A549 (cell line): ENCODE measurements around the gene DSTN. TPM values are rescaled to one million over a fixed set of nuclear protein-coding genes. Genes with fewer than 3 reads are reported as not detected.

ENCODE experiments used
- ATAC-seq, 2 experiments: fragments of 200-7000 bp in 1 of 2; fragments of >200 bp in 1 of 2; cut with Nextera tagmentation in 1 of 2; cut with Tn5 transposase in 1 of 2; 3 replicates each; pipeline versions ENCODE4 v1.8.0 to v1.9.1; 2018 to 2020; ENCODE audit warnings: mild to moderate bottlenecking in 1 of 2, moderate library complexity in 1 of 2
- CTCF ChIA-PET: fragments of 300-600 bp; sonication (Branson Sonifier 250); formaldehyde crosslinking; extraction: SDS; loops from one replicate; lab custom pipeline; 2021; ENCODE audit warnings: antibody characterized with exemption, inconsistent platforms; lab: Yijun Ruan, JAX
- POLR2A ChIA-PET: fragments of 350-600 bp; formaldehyde crosslinking; extraction: SDS; loops from one replicate; lab custom pipeline; 2021; ENCODE audit warnings: antibody characterized with exemption, inconsistent platforms; lab: Yijun Ruan, JAX
- DNase-seq, 2 experiments: peaks; one replicate each; pipeline versions ENCODE4 v3.0.0 to v3.0.0-alpha.2; 2011 to 2016; ENCODE audit warnings: low read depth in 1 of 2, low spot score in 1 of 2
- FAIRE-seq: peaks from 2 replicates; lab custom pipeline; 2011; peaks lifted over from hg19 to GRCh38; lab: Jason Lieb, UNC
- H3K27ac ChIP-seq, 2 experiments: fragments of >200 bp; sonication (Bioruptor Twin); formaldehyde crosslinking; 3 replicates each; pipeline ENCODE4 v1.5.1; 2016 to 2017
- H3K4me1 ChIP-seq: fragments of >200 bp; sonication (Bioruptor Twin); formaldehyde crosslinking; 3 replicates; pipeline ENCODE4 v1.6.1; 2016
- H3K4me2 ChIP-seq: fragments of >200 bp; sonication (Bioruptor Twin); formaldehyde crosslinking; 3 replicates; pipeline ENCODE4 v1.6.1; 2016
- H3K4me3 ChIP-seq: fragments of >200 bp; sonication (Bioruptor Twin); formaldehyde crosslinking; 3 replicates; pipeline ENCODE4 v1.5.1; 2016
- H3K9me3 ChIP-seq: fragments of >200 bp; sonication (Bioruptor Twin); formaldehyde crosslinking; 3 replicates; pipeline ENCODE4 v1.6.1; 2016
- CEBPB ChIP-seq, 2 experiments: fragments of >200 bp in 1 of 2; sonication (Bioruptor Twin) in 1 of 2; formaldehyde crosslinking in 1 of 2; IDR thresholded peaks; 2 replicates each; pipeline ENCODE4 v1.6.1; 2012 to 2016
- EHF ChIP-seq: fragments of 250-450 bp; sonication (Bioruptor Pico); IDR thresholded peaks from 2 replicates; pipeline ENCODE4 v1.5.0; 2020; ENCODE audit warnings: mild to moderate bottlenecking
- EHMT2 ChIP-seq: fragments of 200-600 bp; sonication (generic); IDR thresholded peaks from 2 replicates; pipeline ENCODE4 v1.6.1; 2016; ENCODE audit warnings: antibody characterized with exemption, low read depth, mild to moderate bottlenecking, moderate library complexity
- FOSL2 ChIP-seq, 2 experiments: fragments of 450-650 bp in 1 of 2; fragments of >200 bp in 1 of 2; sonication (Bioruptor Twin) in 1 of 2; formaldehyde crosslinking; IDR thresholded peaks; 2 replicates each; pipeline versions ENCODE4 v1.5.0 to v1.6.1; 2016 to 2020; ENCODE audit warnings: mild to moderate bottlenecking in 1 of 2, moderate library complexity in 1 of 2
- HEYL ChIP-seq: fragments of 250-450 bp; sonication (Bioruptor Pico); IDR thresholded peaks from 2 replicates; pipeline ENCODE4 v1.8.0; 2021; ENCODE audit warnings: mild to moderate bottlenecking, moderate library complexity
- KDM5A ChIP-seq: fragments of 200-600 bp; sonication (generic); IDR thresholded peaks from 2 replicates; pipeline ENCODE4 v1.6.1; 2016; ENCODE audit warnings: antibody characterized with exemption, mild to moderate bottlenecking
- MAFK ChIP-seq: fragments of 450-650 bp; IDR thresholded peaks from 2 replicates; pipeline ENCODE4 v1.6.1; 2014; ENCODE audit not compliant: partially characterized antibody
- MAZ ChIP-seq: fragments of 150-350 bp; IDR thresholded peaks from 2 replicates; pipeline ENCODE4 v1.6.1; 2014; ENCODE audit warnings: antibody characterized with exemption, low read depth, low read length, borderline replicate concordance
- NR3C1 ChIP-seq: fragments of >200 bp; sonication (Bioruptor Twin); formaldehyde crosslinking; IDR thresholded peaks from 3 replicates; pipeline ENCODE4 v1.6.1; 2017
- RAD21 ChIP-seq, 2 experiments: fragments of >200 bp in 1 of 2; sonication (Bioruptor Twin) in 1 of 2; formaldehyde crosslinking in 1 of 2; IDR thresholded peaks in 1 of 2; conservative IDR thresholded peaks in 1 of 2; 2 replicates in 1 of 2; 3 replicates in 1 of 2; pipeline ENCODE4 v1.6.1; 2012 to 2018; ENCODE audit warnings: inconsistent platforms in 1 of 2
- SREBF2 ChIP-seq: fragments of 450-650 bp; IDR thresholded peaks from 2 replicates; pipeline ENCODE4 v1.6.1; 2014; ENCODE audit warnings: mild to moderate bottlenecking, moderate library complexity
- TFCP2L1 ChIP-seq: fragments of 250-450 bp; sonication (Bioruptor Pico); IDR thresholded peaks from 2 replicates; pipeline ENCODE4 v1.5.0; 2021; ENCODE audit warnings: mild to moderate bottlenecking
- TP53 ChIP-seq: fragments of 250-450 bp; sonication (Bioruptor Pico); IDR thresholded peaks from 2 replicates; pipeline ENCODE4 v1.5.0; 2021; ENCODE audit warnings: mild to moderate bottlenecking, moderate library complexity
- ZNF302 ChIP-seq: fragments of 250-450 bp; sonication (Bioruptor Pico); IDR thresholded peaks from 2 replicates; pipeline ENCODE4 v1.9.0; 2021; ENCODE audit warnings: inconsistent platforms, mild to moderate bottlenecking, moderate library complexity
- WGBS: methylation state at CpG from one replicate; pipeline ENCODE4 v1.1.6; 2017; ENCODE audit errors: missing lambda C conversion rate; 5-methylcytosine and 5-hydroxymethylcytosine counted together
- polyA plus RNA-seq, 4 experiments: library from polyadenylated mRNA; depleted of rRNA in 3 of 4; stranded (reverse); fragments of >200 nt; fragmentation: RNase III in 1 of 4; extraction: RNeasy Plus Mini Kit Qiagen cat#74134 plus additional on column Dnase treatment in 1 of 4; gene quantifications; 2 replicates in 3 of 4; 3 replicates in 1 of 4; pipeline ENCODE4 v1.2.3, GENCODE V29; 2011 to 2017
- TF ChIP-seq, protein P1 (sequence below): fragments of 450-650 bp; IDR thresholded peaks from 2 replicates; pipeline ENCODE4 v1.6.1; 2014; ENCODE audit warnings: antibody characterized with exemption
- TF ChIP-seq, protein P2 (sequence below): fragments of 250-450 bp; sonication (Bioruptor Pico); IDR thresholded peaks from 2 replicates; pipeline ENCODE4 v1.5.0; 2020; ENCODE audit warnings: low read depth, mild to moderate bottlenecking, moderate library complexity
- TF ChIP-seq, protein P3 (sequence below): fragments of >200 bp; sonication (Bioruptor Twin); formaldehyde crosslinking; IDR thresholded peaks from 3 replicates; pipeline ENCODE4 v1.6.1; 2016

Gene DSTN
- polyA plus RNA-seq, 2 of the 4 experiments (the other 2 are of a cell fraction), result 544 to 1,131 TPM

DNA sequence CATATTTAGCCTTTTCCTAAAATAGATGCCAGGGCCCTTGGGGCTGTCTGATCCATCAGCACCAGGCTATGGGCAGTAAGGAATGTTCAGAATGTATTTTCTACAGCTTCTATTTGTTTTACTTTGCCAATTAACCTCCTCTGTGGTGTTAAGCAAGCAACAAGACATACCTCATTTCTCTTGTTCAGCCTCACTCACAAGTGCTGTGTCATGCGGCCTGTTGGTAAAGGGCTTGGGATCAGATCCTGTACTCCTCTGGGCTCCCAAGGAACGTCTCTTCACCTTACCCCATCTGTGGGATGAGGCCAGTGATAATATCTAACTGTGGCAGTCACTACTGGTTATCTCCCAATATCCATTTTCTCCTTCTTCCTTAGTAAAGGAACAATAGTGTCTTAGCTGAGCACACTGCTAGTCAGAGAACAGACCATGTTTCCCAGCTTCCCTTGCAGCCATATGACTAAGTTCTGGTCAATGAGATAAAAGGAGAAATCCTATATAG is 7.0 kb upstream of the DSTN start (continued):
- TF ChIP-seq, protein P1, sequence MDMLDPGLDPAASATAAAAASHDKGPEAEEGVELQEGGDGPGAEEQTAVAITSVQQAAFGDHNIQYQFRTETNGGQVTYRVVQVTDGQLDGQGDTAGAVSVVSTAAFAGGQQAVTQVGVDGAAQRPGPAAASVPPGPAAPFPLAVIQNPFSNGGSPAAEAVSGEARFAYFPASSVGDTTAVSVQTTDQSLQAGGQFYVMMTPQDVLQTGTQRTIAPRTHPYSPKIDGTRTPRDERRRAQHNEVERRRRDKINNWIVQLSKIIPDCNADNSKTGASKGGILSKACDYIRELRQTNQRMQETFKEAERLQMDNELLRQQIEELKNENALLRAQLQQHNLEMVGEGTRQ, result no peak
- TF ChIP-seq, protein P2, sequence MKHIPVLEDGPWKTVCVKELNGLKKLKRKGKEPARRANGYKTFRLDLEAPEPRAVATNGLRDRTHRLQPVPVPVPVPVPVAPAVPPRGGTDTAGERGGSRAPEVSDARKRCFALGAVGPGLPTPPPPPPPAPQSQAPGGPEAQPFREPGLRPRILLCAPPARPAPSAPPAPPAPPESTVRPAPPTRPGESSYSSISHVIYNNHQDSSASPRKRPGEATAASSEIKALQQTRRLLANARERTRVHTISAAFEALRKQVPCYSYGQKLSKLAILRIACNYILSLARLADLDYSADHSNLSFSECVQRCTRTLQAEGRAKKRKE (CRISPR knock-in tag), result peak; percentile 86; the same call in 1 of the 2 replicates
- TF ChIP-seq FOSL2 (IDR thresholded peaks at IDR 0.05) (no peak), FOSL2 (CRISPR knock-in tag; IDR thresholded peaks at IDR 0.05) (peak; percentile 37), RAD21 (conservative IDR thresholded peaks at IDR 0.05 in 1 of 2, IDR thresholded peaks at IDR 0.05 in 1 of 2) (no peak), EHF (CRISPR knock-in tag) (peak; percentile 94; the same call in 1 of the 2 replicates), ZNF302 (peak; percentile 87), CEBPB (IDR thresholded peaks at IDR 0.05) (peak in 1 of 2 experiments; percentile 67; a peak in 2 of 4 replicates), HEYL (CRISPR knock-in tag) (peak; percentile 79; the same call in 1 of the 2 replicates)
- TF ChIP-seq, protein P3, sequence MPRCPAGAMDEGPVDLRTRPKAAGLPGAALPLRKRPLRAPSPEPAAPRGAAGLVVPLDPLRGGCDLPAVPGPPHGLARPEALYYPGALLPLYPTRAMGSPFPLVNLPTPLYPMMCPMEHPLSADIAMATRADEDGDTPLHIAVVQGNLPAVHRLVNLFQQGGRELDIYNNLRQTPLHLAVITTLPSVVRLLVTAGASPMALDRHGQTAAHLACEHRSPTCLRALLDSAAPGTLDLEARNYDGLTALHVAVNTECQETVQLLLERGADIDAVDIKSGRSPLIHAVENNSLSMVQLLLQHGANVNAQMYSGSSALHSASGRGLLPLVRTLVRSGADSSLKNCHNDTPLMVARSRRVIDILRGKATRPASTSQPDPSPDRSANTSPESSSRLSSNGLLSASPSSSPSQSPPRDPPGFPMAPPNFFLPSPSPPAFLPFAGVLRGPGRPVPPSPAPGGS, result no peak

DNA sequence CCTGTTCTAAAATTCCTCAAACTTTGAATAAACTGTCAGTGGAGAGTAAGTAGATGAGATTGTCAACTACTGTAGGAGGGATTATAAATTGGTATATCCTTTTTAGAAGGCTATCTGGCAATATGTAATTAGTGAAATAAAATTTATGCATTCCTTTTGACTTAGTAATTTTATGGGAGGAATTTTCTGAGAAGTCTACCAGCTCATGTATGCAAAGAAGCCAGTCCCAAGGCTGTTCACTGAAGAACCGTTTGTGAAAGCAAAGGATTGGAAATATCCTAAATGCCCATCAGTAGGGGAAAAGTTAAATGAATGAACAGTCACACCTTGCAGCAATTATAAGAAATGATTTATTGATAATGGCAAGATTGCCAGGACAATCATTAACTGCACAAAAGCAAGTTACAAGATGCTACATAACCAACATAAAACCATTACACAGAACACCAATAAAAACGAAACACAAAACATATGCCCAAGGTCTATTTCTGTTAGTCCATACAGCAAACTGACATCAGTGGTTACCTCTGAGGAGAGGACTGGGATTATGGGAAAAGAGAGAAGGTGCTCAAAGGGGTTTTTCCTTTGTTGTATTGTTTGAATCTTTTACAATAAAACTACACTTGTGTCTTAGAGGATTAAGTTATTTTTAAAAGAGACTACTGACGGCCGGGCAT is 4.6 kb upstream of the DSTN start:
- DNase-seq, result no peak
- TF ChIP-seq FOSL2 (IDR thresholded peaks at IDR 0.05), result no peak
- TF ChIP-seq FOSL2 (CRISPR knock-in tag; IDR thresholded peaks at IDR 0.05), result peak; percentile 57; the same call in 1 of the 2 replicates
- no peak for TF ChIP-seq KDM5A
- H3K27ac ChIP-seq, result peak overlapping the region; percentile 33 to 96

DNA sequence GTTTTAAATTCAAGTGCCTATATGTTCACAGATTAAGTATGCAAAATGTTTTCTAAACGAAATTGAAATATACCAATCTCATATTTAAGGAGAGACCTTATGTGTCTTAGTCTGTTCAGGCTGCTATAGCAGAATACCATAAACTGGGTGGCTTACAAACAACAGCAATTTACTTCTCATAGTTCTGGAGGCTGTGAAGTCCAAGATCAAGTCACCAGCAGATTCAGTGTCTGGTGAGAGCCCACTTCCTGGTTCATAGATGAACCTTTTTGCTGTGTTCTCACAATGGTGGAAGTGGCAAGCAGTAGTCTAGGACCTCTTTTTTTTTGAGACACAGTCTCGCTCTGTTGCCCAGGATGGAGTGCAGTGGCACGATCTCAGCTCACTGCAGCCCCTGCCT is 3.5 kb upstream of the DSTN start:
- H3K27ac ChIP-seq, result peak overlapping the region; percentile 17 to 96; a peak in 4 of 6 replicates
- POLR2A ChIA-PET, result no interaction called here
- peaks cover 4% of the 10 kb centered on the region; the same call in 1 of the 3 replicates for H3K9me3 ChIP-seq
- no peak overlapping the region for H3K4me2 ChIP-seq
- DNase-seq, result no peak
- 88% methylated on average over 3 of the region's 3 CpGs for WGBS
- FAIRE-seq, result no peak
- no peak for ATAC-seq
- H3K4me3 ChIP-seq, result no peak overlapping the region
- TF ChIP-seq SREBF2 (no peak), TFCP2L1 (CRISPR knock-in tag) (no peak), EHMT2 (no peak), NR3C1 (no peak), TP53 (CRISPR knock-in tag) (no peak), MAFK (no peak), EHF (CRISPR knock-in tag) (no peak), KDM5A (no peak), MAZ (no peak)
- peaks cover 43% of the 10 kb centered on the region for H3K4me1 ChIP-seq
- CTCF ChIA-PET, result interaction anchor here (0.7 to 1.6 kb wide), 3 partner anchors 9 to 26 kb away, joined by 3 read pairs; no protein-coding TSS in a partner anchor

More for the DNA sequence above, 4.6 kb upstream of the DSTN start:
- ATAC-seq (no peak), FAIRE-seq (peak; percentile 18)
- CTCF ChIA-PET, result interaction anchor here (0.7 kb wide), 2 partner anchors 22 to 24 kb away, joined by 3 read pairs; no protein-coding TSS in a partner anchor
- Histone ChIP-seq H3K9me3 (peaks cover 4% of the 10 kb centered on the region; the same call in 1 of the 3 replicates), H3K4me3 (no peak overlapping the region), H3K4me1 (peaks cover 50% of the 10 kb centered on the region), H3K4me2 (peak overlapping the region; percentile 35)
- 49% methylated on average over 4 of the region's 4 CpGs for WGBS
- POLR2A ChIA-PET, result interaction anchor here (1.3 kb wide), 1 partner anchor 8 kb away, joined by 6 read pairs; no protein-coding TSS in a partner anchor
